Naive thymus-derived CD4-positive, alpha-beta T cell (primary cell): ENCODE data around the gene RSRC1. TPM values are rescaled to one million over a fixed set of nuclear protein-coding genes. Genes with fewer than 3 reads are reported as not detected.

Source experiments
- ATAC-seq: fragments of 150-1000 bp; cut with Tn5 transposase; 2 replicates; pipeline ENCODE4 v1.10.0; 2021; ENCODE audit warnings: mild to moderate bottlenecking, moderate library complexity
- CTCF ChIA-PET: fragments of 350-600 bp; sonication (Branson Sonifier 250); formaldehyde crosslinking; loops from one replicate; lab custom pipeline; 2021; ENCODE audit warnings: antibody characterized with exemption; lab: Charles Lee
- POLR2A ChIA-PET: fragments of 350-600 bp; sonication (Branson Sonifier 250); formaldehyde crosslinking; loops from one replicate; lab custom pipeline; 2021; ENCODE audit warnings: antibody characterized with exemption, inconsistent platforms; lab: Charles Lee
- DNase-seq, 9 donors: peaks; one replicate each; pipeline versions ENCODE4 v3.0.0 to v3.0.0-alpha.2; 2020 to 2022; ENCODE audit warnings: mixed read lengths in 1 of 9
- H3K27ac ChIP-seq: one replicate; pipeline ENCODE4 v1.7.0; 2013; ENCODE audit warnings: mild to moderate bottlenecking, low read depth, low read length, moderate library complexity
- H3K27me3 ChIP-seq, 2 donors: one replicate each; pipeline ENCODE4 v1.7.0; 2013; ENCODE audit warnings: low read length in 2 of 2, mild to moderate bottlenecking in 2 of 2, moderate library complexity in 2 of 2; ENCODE audit not compliant: control insufficient read depth in 2 of 2, insufficient read depth in 2 of 2
- H3K36me3 ChIP-seq, 3 experiments: 1 replicate in 2 of 3; 2 replicates in 1 of 3; pipeline ENCODE4 v1.7.0; 2013; ENCODE audit warnings: low read length in 3 of 3, mild to moderate bottlenecking in 3 of 3, moderate library complexity in 1 of 3; ENCODE audit not compliant: insufficient read depth in 3 of 3, control insufficient read depth in 2 of 3
- H3K4me1 ChIP-seq, 2 donors: one replicate each; pipeline ENCODE4 v1.7.0; 2013; ENCODE audit warnings: low read length in 2 of 2, mild to moderate bottlenecking in 2 of 2, moderate library complexity in 1 of 2; ENCODE audit not compliant: control insufficient read depth in 2 of 2, insufficient read depth in 2 of 2
- H3K4me3 ChIP-seq: 2 replicates; pipeline ENCODE4 v1.7.0; 2013; ENCODE audit warnings: mild to moderate bottlenecking, low read length
- H3K9me3 ChIP-seq, 3 experiments: 1 replicate in 2 of 3; 2 replicates in 1 of 3; pipeline ENCODE4 v1.7.0; 2013; ENCODE audit warnings: low read length in 3 of 3; ENCODE audit not compliant: control insufficient read depth in 2 of 3
- H3K27ac Mint-ChIP-seq, 9 donors: one replicate each; pipeline ENCODE4 v1.8.0; 2020 to 2022; ENCODE audit warnings: mixed read lengths in 9 of 9, mild to moderate bottlenecking in 8 of 9, moderate library complexity in 5 of 9, inconsistent platforms in 2 of 9
- H3K27me3 Mint-ChIP-seq, 5 donors: one replicate each; pipeline ENCODE4 v1.8.0; 2021 to 2022; ENCODE audit warnings: mixed read lengths in 5 of 5, mild to moderate bottlenecking in 1 of 5
- H3K36me3 Mint-ChIP-seq, 5 donors: one replicate each; pipeline ENCODE4 v1.8.0; 2020 to 2022; ENCODE audit warnings: mixed read lengths in 5 of 5, mild to moderate bottlenecking in 3 of 5, inconsistent platforms in 1 of 5
- H3K4me1 Mint-ChIP-seq, 7 donors: one replicate each; pipeline ENCODE4 v1.8.0; 2020 to 2022; ENCODE audit warnings: mixed read lengths in 7 of 7, mild to moderate bottlenecking in 3 of 7, inconsistent platforms in 1 of 7
- H3K4me3 Mint-ChIP-seq, 10 donors: one replicate each; pipeline ENCODE4 v1.8.0; 2020 to 2022; ENCODE audit warnings: mild to moderate bottlenecking in 10 of 10, mixed read lengths in 10 of 10, moderate library complexity in 6 of 10, inconsistent platforms in 2 of 10
- H3K9me3 Mint-ChIP-seq, 11 donors: one replicate each; pipeline ENCODE4 v1.8.0; 2020 to 2022; ENCODE audit warnings: mixed read lengths in 11 of 11, mild to moderate bottlenecking in 4 of 11, inconsistent platforms in 1 of 11, moderate library complexity in 1 of 11
- intact Hi-C, 2 donors: fragments of 100-400 bp; cut with micrococcal nuclease; formaldehyde crosslinking; loops; one replicate each; pipeline ENCODE4 v1.15.1; 2023
- polyA plus RNA-seq, 2 donors: library from polyadenylated mRNA; unstranded; fragments of 300-500 nt; fragmentation: Illumina TruSeq; gene quantifications; one replicate each; pipeline ENCODE4 v1.2.3, GENCODE V29; 2021
- total RNA-seq, 6 experiments: library from RNA in 5 of 6; stranded (reverse) in 5 of 6; gene quantifications; 1 replicate in 5 of 6; 2 replicates in 1 of 6; pipeline ENCODE4 v1.2.3 and lab custom pipeline; 2021 to 2026

Gene RSRC1
- total and polyA plus RNA-seq, 7 experiments from 2014 or later: 30.0 to 45.0 (median 37.4) TPM

DNA sequence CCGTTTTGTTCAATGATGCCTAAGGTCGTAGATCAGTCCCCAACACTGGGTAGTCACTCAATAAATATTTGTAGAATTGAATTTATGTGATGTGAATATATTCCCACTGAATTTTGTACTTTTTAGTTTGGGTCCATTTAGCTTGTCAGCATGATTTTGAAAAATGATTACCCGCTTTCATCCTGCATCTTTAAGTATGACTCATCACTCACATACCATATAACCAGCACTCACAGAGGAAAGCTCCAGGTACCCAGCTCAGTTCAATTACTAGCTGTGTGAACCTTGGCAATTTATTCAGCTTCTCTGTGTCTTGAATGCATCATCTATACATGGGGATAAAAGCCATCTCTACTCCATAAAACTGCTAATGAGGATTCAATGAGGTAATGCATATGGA lies 458.9 kb downstream of the RSRC1 start:
- no peak overlapping the region for H3K4me3 Mint-ChIP-seq
- ATAC-seq (no peak), DNase-seq (no peak)
- Histone ChIP-seq H3K9me3 (no peaks in the 10 kb centered on the region), H3K27me3 (peaks cover 0 to 4% of the 10 kb centered on the region in 2 donors), H3K27ac (no peak overlapping the region), H3K4me1 (peaks cover 0 to 4% of the 10 kb centered on the region in 2 donors), H3K36me3 (no peaks in the 10 kb centered on the region), H3K4me3 (no peak overlapping the region)
- peaks cover 0 to 8% (median 3%) of the 10 kb centered on the region in 5 donors for H3K36me3 Mint-ChIP-seq
- H3K27ac Mint-ChIP-seq: no peak overlapping the region
- H3K4me1 Mint-ChIP-seq: peaks cover 6 to 15% (median 12%) of the 10 kb centered on the region in 7 donors
- intact Hi-C loops: no loop called here
- peaks cover 28 to 60% (median 51%) of the 10 kb centered on the region in 5 donors for H3K27me3 Mint-ChIP-seq
- ChIA-PET CTCF (no interaction called here), POLR2A (no interaction called here)
- peaks cover 0 to 16% (median 7%) of the 10 kb centered on the region in 11 donors for H3K9me3 Mint-ChIP-seq

GRCh38 chr3:158569794-158570193 lies 459.9 kb downstream of the RSRC1 start:
- POLR2A ChIA-PET: interaction anchor here (0.6 kb wide), 1 partner anchor 10 kb away, joined by 3 read pairs; no protein-coding TSS in a partner anchor
- no peak overlapping the region for H3K4me3 Mint-ChIP-seq
- CTCF ChIA-PET: interaction anchor here (0.9 kb wide), 1 partner anchor 74 kb away, joined by 3 read pairs; the partner anchor contains the start of gene GFM1
- peaks cover 0 to 16% (median 7%) of the 10 kb centered on the region in 11 donors for H3K9me3 Mint-ChIP-seq
- H3K36me3 ChIP-seq: no peaks in the 10 kb centered on the region
- intact Hi-C loops: loop anchor here (2.0 to 5.0 kb wide), 2 partner anchors 73 to 75 kb away; partner anchors contain the start of gene GFM1 (in 2 of the 2)
- peaks cover 0 to 4% of the 10 kb centered on the region in 2 donors for H3K4me1 ChIP-seq
- no peak overlapping the region for H3K4me3 ChIP-seq
- no peak overlapping the region for H3K27ac ChIP-seq
- ATAC-seq: no peak
- no peaks in the 10 kb centered on the region for H3K9me3 ChIP-seq
- H3K27me3 Mint-ChIP-seq: peaks cover 28 to 61% (median 50%) of the 10 kb centered on the region in 5 donors
- peak overlapping the region in 3 of 9 donors; percentile 14 to 84 (median 67) for H3K27ac Mint-ChIP-seq
- peaks cover 0 to 8% (median 3%) of the 10 kb centered on the region in 5 donors for H3K36me3 Mint-ChIP-seq
- no peak for DNase-seq
- H3K4me1 Mint-ChIP-seq: peaks cover 6 to 15% (median 12%) of the 10 kb centered on the region in 7 donors
- peaks cover 0 to 4% of the 10 kb centered on the region in 2 donors for H3K27me3 ChIP-seq

GRCh38 chr3:158570999-158571702 lies 461.3 kb downstream of the RSRC1 start, which contains the start of gene MLF1:
Gene MLF1 (plus strand): TSS chr3:158571194. CDS start chr3:158571301, 107 bp downstream.
- peaks cover 0 to 6% (median 0%) of the 10 kb centered on the region in 5 donors for H3K36me3 Mint-ChIP-seq
- H3K27me3 Mint-ChIP-seq: peaks cover 31 to 52% (median 42%) of the 10 kb centered on the region in 5 donors
- H3K4me3 ChIP-seq: peak within 1 kb of the TSS; percentile 66
- ChIA-PET POLR2A (no interaction called here), CTCF (no interaction called here)
- peaks cover 0 to 4% of the 10 kb centered on the region in 2 donors for H3K27me3 ChIP-seq
- H3K4me1 ChIP-seq: peaks cover 0 to 4% of the 10 kb centered on the region in 2 donors
- no peaks in the 10 kb centered on the region for H3K9me3 ChIP-seq
- peak within 1 kb of the TSS in 8 of 9 donors; percentile 41 to 93 (median 76) for H3K27ac Mint-ChIP-seq
- ATAC-seq: peak; percentile 96
- H3K36me3 ChIP-seq: no peaks in the 10 kb centered on the region
- peaks cover 6 to 15% (median 12%) of the 10 kb centered on the region in 7 donors for H3K4me1 Mint-ChIP-seq
- H3K27ac ChIP-seq: peak within 1 kb of the TSS; percentile 14
- H3K4me3 Mint-ChIP-seq: peak within 1 kb of the TSS; percentile 78 to 93 (median 86)
- intact Hi-C loops: loop anchor here (2.0 to 5.0 kb wide), 2 partner anchors 71 to 74 kb away; partner anchors contain the start of gene GFM1 (in 2 of the 2)
- peaks cover 0 to 6% (median 0%) of the 10 kb centered on the region in 11 donors for H3K9me3 Mint-ChIP-seq
- peak; percentile 53 to 81 (median 66) for DNase-seq

- Mint-ChIP-seq H3K4me3 (peak overlapping the region in 3 of 10 donors; percentile 17 to 83 (median 51)), H3K4me1 (peaks cover 6 to 15% (median 12%) of the 10 kb centered on the region in 7 donors), H3K36me3 (peaks cover 0 to 6% (median 0%) of the 10 kb centered on the region in 5 donors), H3K27me3 (peaks cover 31 to 48% (median 36%) of the 10 kb centered on the region in 5 donors), H3K9me3 (peaks cover 0 to 6% (median 0%) of the 10 kb centered on the region in 11 donors), H3K27ac (no peak overlapping the region)
- ChIA-PET CTCF (no interaction called here), POLR2A (no interaction called here)
- H3K4me1 ChIP-seq: peaks cover 0 to 4% of the 10 kb centered on the region in 2 donors
- no peaks in the 10 kb centered on the region for H3K9me3 ChIP-seq
- intact Hi-C loops: loop anchor here (2.0 to 5.0 kb wide), 2 partner anchors 70 to 73 kb away; partner anchors contain the start of gene GFM1 (in 2 of the 2)
- ATAC-seq (no peak), DNase-seq (no peak)
- no peak overlapping the region for H3K4me3 ChIP-seq
- no peaks in the 10 kb centered on the region for H3K36me3 ChIP-seq
- peaks cover 0 to 4% of the 10 kb centered on the region in 2 donors for H3K27me3 ChIP-seq
- no peak overlapping the region for H3K27ac ChIP-seq
Measured at GRCh38 chr3:158571969-158572765, 462.3 kb downstream of the RSRC1 start.

- Histone ChIP-seq H3K9me3 (no peaks in the 10 kb centered on the region), H3K27ac (no peak overlapping the region), H3K27me3 (peaks cover 0 to 4% of the 10 kb centered on the region in 2 donors), H3K36me3 (no peaks in the 10 kb centered on the region), H3K4me1 (peaks cover 0 to 4% of the 10 kb centered on the region in 2 donors), H3K4me3 (no peak overlapping the region)
- DNase-seq (no peak), ATAC-seq (no peak)
- H3K36me3 Mint-ChIP-seq: peaks cover 0 to 6% (median 0%) of the 10 kb centered on the region in 5 donors
- CTCF ChIA-PET: no interaction called here
- peaks cover 6 to 15% (median 12%) of the 10 kb centered on the region in 7 donors for H3K4me1 Mint-ChIP-seq
- peak overlapping the region in 2 of 10 donors; percentile 17 to 62 for H3K4me3 Mint-ChIP-seq
- H3K9me3 Mint-ChIP-seq: peaks cover 0 to 6% (median 0%) of the 10 kb centered on the region in 11 donors
- H3K27me3 Mint-ChIP-seq: peaks cover 33 to 46% (median 35%) of the 10 kb centered on the region in 5 donors
- POLR2A ChIA-PET: no interaction called here
- intact Hi-C loops: loop anchor here in 1 of 2 donors (5.0 kb wide), 1 partner anchor 70 kb away; the partner anchor contains the start of gene GFM1
- H3K27ac Mint-ChIP-seq: no peak overlapping the region
Measured at GRCh38 chr3:158572766-158573060, 462.8 kb downstream of the RSRC1 start.

DNA sequence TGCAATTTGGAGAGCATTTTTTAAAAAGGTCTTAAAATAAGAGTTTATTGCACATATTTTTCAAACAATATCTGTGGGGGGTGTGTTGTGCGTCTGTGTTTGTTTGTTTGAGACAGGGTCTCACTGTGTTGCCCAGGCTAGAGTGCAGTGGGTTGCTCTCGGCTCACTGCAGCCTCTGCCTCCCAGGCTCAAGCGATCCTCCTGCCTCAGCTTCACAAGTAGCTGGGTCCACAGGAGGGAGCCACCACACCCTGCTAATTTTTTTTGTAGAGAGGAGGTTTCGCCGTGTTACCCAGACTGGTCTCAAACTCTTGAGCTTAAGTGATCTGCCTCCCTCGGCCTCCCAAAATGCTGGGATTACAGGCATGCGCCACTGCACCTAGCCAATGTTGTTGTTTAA lies 463.8 kb downstream of the RSRC1 start:
- H3K27me3 ChIP-seq: peaks cover 0 to 4% of the 10 kb centered on the region in 2 donors
- Mint-ChIP-seq H3K36me3 (peaks cover 0 to 6% (median 0%) of the 10 kb centered on the region in 5 donors), H3K4me3 (no peak overlapping the region), H3K27ac (no peak overlapping the region), H3K4me1 (peaks cover 6 to 15% (median 12%) of the 10 kb centered on the region in 7 donors), H3K9me3 (peaks cover 0 to 6% (median 0%) of the 10 kb centered on the region in 11 donors), H3K27me3 (peaks cover 25 to 41% (median 33%) of the 10 kb centered on the region in 5 donors)
- ChIA-PET CTCF (no interaction called here), POLR2A (interaction anchor here (0.6 kb wide), 1 partner anchor 9 kb away, joined by 5 read pairs; no protein-coding TSS in a partner anchor)
- H3K9me3 ChIP-seq: no peaks in the 10 kb centered on the region
- DNase-seq: no peak
- no peak overlapping the region for H3K4me3 ChIP-seq
- H3K27ac ChIP-seq: no peak overlapping the region
- peaks cover 0 to 4% of the 10 kb centered on the region in 2 donors for H3K4me1 ChIP-seq
- H3K36me3 ChIP-seq: no peaks in the 10 kb centered on the region
- no peak for ATAC-seq
- intact Hi-C loops: loop anchor here in 1 of 2 donors (5.0 kb wide), 1 partner anchor 69 kb away; the partner anchor contains the start of gene GFM1
